Spleen (tissue), 11 donors: ENCODE data around the gene RHBDD3. TPM values are rescaled to one million over a fixed set of nuclear protein-coding genes. Genes with fewer than 3 reads are reported as not detected.
A peak's percentile ranks its signal among the peaks of the same experiment; 100 is the strongest.

Source experiments
- DNase-seq: peaks from one replicate; pipeline ENCODE4 v3.0.0-alpha.2; 2020
- H3K27ac ChIP-seq, 8 donors: fragments of 200-600 bp; sonication (generic) in 7 of 8; 1 replicate in 4 of 8; 2 replicates in 4 of 8; pipeline versions ENCODE4 v1.5.0 to v1.8.0; 2016 to 2021; ENCODE audit warnings: inconsistent platforms in 4 of 8, mild to moderate bottlenecking in 4 of 8, moderate library complexity in 1 of 8
- H3K27me3 ChIP-seq, 7 donors: fragments of 200-600 bp; sonication (generic) in 6 of 7; replicated peaks in 1 of 7; 1 replicate in 4 of 7; 2 replicates in 3 of 7; pipeline versions ENCODE4 v1.5.0 to v1.8.0; 2016 to 2021; ENCODE audit warnings: inconsistent platforms in 3 of 7, mild to moderate bottlenecking in 1 of 7
- H3K36me3 ChIP-seq, 6 donors: fragments of 200-600 bp; sonication (generic) in 5 of 6; 1 replicate in 4 of 6; 2 replicates in 2 of 6; pipeline versions ENCODE4 v1.5.0 to v1.8.0; 2016 to 2021; ENCODE audit warnings: inconsistent platforms in 2 of 6
- H3K4me1 ChIP-seq, 6 donors: fragments of 200-600 bp; sonication (generic) in 5 of 6; 1 replicate in 3 of 6; 2 replicates in 3 of 6; pipeline versions ENCODE4 v1.5.0 to v1.8.0; 2016 to 2021; ENCODE audit warnings: inconsistent platforms in 3 of 6
- H3K4me3 ChIP-seq, 8 donors: fragments of 200-600 bp; sonication (generic) in 7 of 8; 1 replicate in 4 of 8; 2 replicates in 4 of 8; pipeline versions ENCODE4 v1.5.0 to v1.8.0; 2016 to 2021; ENCODE audit warnings: inconsistent platforms in 4 of 8, mild to moderate bottlenecking in 4 of 8, moderate library complexity in 2 of 8
- H3K9me3 ChIP-seq, 8 donors: fragments of 200-600 bp; sonication (generic) in 7 of 8; 1 replicate in 4 of 8; 2 replicates in 4 of 8; pipeline versions ENCODE4 v1.5.0 to v1.8.0; 2016 to 2021; ENCODE audit warnings: inconsistent platforms in 4 of 8
- POLR2A ChIP-seq, 3 donors: fragments of 450-650 bp; IDR thresholded peaks; one replicate each; pipeline ENCODE4 v1.5.1; 2017; ENCODE audit warnings: antibody characterized with exemption in 3 of 3, mild to moderate bottlenecking in 1 of 3
- POLR2AphosphoS5 ChIP-seq, 3 donors: sonication (generic); formaldehyde crosslinking; IDR thresholded peaks; one replicate each; pipeline ENCODE4 v1.5.1; 2017; ENCODE audit warnings: antibody characterized with exemption in 3 of 3
- WGBS, 5 donors: extraction: QIAGEN DNeasy Blood & Tissue Kit in 3 of 5; methylation state at CpG; one replicate each; pipeline versions ENCODE4 v1.1.5 to v1.1.7; 2013 to 2018; 5-methylcytosine and 5-hydroxymethylcytosine counted together
- intact Hi-C: fragments of 100-400 bp; cut with DNase I; formaldehyde crosslinking; loops from one replicate; pipeline ENCODE4 v1.15.0; 2023; ENCODE audit warnings: low total_unique reads
- polyA plus RNA-seq, 3 donors: library from polyadenylated mRNA; stranded (reverse); fragments of 200-250 nt; gene quantifications; one replicate each; pipeline ENCODE4 v1.2.1, GENCODE V29; 2013
- total RNA-seq, 7 donors: library from RNA; depleted of rRNA in 3 of 7; stranded (reverse); fragments of >200 nt in 3 of 7; fragmentation: NEBNext Ultra II Directional in 4 of 7; extraction: Animal tissue kit (Norgen Biotek cat#: 25700) in 4 of 7; gene quantifications; one replicate each; pipeline versions ENCODE4 v1.1.0 to v1.2.1, GENCODE V29; 2016 to 2021
- TF ChIP-seq, protein P1 (sequence below), 11 experiments: fragments of 200-600 bp in 7 of 11; fragments of 450-650 bp in 4 of 11; sonication (generic) in 4 of 11; IDR thresholded peaks in 8 of 11; conservative IDR thresholded peaks in 3 of 11; 1 replicate in 7 of 11; 2 replicates in 4 of 11; pipeline versions ENCODE4 v1.4.0 to v1.8.0; 2016 to 2021; ENCODE audit warnings: antibody characterized with exemption in 11 of 11, inconsistent platforms in 4 of 11, mild to moderate bottlenecking in 1 of 11
- donor health status: healthy with polysubstance abuse.
- donor health status: DM: no; HTN: no; CAD: no; lungs with moderate emphysema.
- donor health status: DM: no; HTN: no; CAD: no.
- donor health status: Bipolar disorder and iron deficiency.
- donor health status: healthy.
- donor health status: DM: no; HTN: no; CAD: no.
- donor health status: DM: yes; HTN: yes; CAD: no.

The RHBDD3 gene
- total and polyA plus RNA-seq, 10 donors, result 16.3 to 45.8 (median 24.7) TPM

GRCh38 chr22:29225422-29226090, 42.2 kb downstream of the RHBDD3 start:
- no peaks in the 10 kb centered on the region for H3K9me3 ChIP-seq
- intact Hi-C loops, result no loop called here
- H3K27ac ChIP-seq, result peak overlapping the region; percentile 63 to 87 (median 86)
- TF ChIP-seq POLR2AphosphoS5 (IDR thresholded peaks at IDR 0.05) (peak; percentile 79 to 89 (median 86)), POLR2A (IDR thresholded peaks at IDR 0.05) (no peak)
- TF ChIP-seq, protein P1, sequence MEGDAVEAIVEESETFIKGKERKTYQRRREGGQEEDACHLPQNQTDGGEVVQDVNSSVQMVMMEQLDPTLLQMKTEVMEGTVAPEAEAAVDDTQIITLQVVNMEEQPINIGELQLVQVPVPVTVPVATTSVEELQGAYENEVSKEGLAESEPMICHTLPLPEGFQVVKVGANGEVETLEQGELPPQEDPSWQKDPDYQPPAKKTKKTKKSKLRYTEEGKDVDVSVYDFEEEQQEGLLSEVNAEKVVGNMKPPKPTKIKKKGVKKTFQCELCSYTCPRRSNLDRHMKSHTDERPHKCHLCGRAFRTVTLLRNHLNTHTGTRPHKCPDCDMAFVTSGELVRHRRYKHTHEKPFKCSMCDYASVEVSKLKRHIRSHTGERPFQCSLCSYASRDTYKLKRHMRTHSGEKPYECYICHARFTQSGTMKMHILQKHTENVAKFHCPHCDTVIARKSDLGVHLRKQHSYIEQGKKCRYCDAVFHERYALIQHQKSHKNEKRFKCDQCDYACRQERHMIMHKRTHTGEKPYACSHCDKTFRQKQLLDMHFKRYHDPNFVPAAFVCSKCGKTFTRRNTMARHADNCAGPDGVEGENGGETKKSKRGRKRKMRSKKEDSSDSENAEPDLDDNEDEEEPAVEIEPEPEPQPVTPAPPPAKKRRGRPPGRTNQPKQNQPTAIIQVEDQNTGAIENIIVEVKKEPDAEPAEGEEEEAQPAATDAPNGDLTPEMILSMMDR (IDR thresholded peaks at IDR 0.05 in 8 of 11, conservative IDR thresholded peaks at IDR 0.05 in 3 of 11), result no peak
- WGBS, 5 donors, result 28 to 46% (median 40%) methylated on average over 14 to 16 of the region's 16 CpGs
- no peaks in the 10 kb centered on the region for H3K36me3 ChIP-seq
- DNase-seq, result peak; percentile 86
- no peak overlapping the region for H3K4me3 ChIP-seq
- H3K27me3 ChIP-seq, result peaks cover 0 to 12% (median 0%) of the 10 kb centered on the region in 7 donors
- peaks cover 15 to 47% (median 29%) of the 10 kb centered on the region in 6 donors for H3K4me1 ChIP-seq

DNA sequence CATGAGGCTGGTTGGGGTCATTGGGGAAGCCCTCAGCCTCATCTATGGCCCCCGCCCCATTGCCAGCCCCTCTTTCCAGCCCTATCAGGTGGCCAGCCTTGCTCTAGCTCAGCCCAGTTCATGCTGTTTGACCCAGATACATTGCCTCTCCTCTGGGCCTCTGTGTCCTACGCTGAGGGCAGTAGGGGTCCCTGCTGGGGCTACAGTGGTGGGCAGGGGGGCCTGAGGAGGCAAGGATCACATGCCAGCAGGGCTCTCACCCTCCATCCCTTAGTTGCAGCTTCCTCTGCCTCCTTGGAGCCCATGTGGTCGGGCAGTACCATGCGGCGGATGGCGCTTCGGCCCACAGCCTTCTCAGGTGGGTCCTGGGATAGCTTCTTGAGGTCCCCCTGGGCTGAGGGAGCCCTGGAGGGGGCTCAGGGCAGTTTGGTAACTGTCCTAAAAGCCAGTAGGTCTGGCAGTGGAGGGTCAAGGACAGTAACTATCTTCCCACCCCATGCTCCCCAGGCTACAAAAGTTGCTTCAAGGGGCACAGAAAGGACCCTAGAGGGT, 42.8 kb downstream of the RHBDD3 start:
- no peak for TF ChIP-seq POLR2AphosphoS5 (IDR thresholded peaks at IDR 0.05)
- TF ChIP-seq, protein P1 (IDR thresholded peaks at IDR 0.05 in 8 of 11, conservative IDR thresholded peaks at IDR 0.05 in 3 of 11), result no peak
- no peak for TF ChIP-seq POLR2A (IDR thresholded peaks at IDR 0.05)

GRCh38 chr22:29224121-29224858, 43.5 kb downstream of the RHBDD3 start:
- 80 to 86% (median 83%) methylated on average over 13 to 19 of the region's 19 CpGs for WGBS, 5 donors
- DNase-seq, result peak; percentile 67

More for the DNA sequence above, 42.8 kb downstream of the RHBDD3 start:
- Histone ChIP-seq H3K4me1 (peaks cover 15 to 53% (median 32%) of the 10 kb centered on the region in 6 donors), H3K9me3 (no peaks in the 10 kb centered on the region), H3K4me3 (no peak overlapping the region), H3K27me3 (peaks cover 0 to 12% (median 0%) of the 10 kb centered on the region in 7 donors), H3K36me3 (no peaks in the 10 kb centered on the region), H3K27ac (peak overlapping the region; percentile 49 to 87 (median 86))
- DNase-seq, result peak; percentile 68
- intact Hi-C loops, result no loop called here
- 78 to 92% (median 82%) methylated on average over 7 of the region's 7 CpGs; no CpG with 5 or more reads in 1 of the 5 donors for WGBS, 5 donors

More at GRCh38 chr22:29224121-29224858, 43.5 kb downstream of the RHBDD3 start:
- H3K36me3 ChIP-seq, result no peaks in the 10 kb centered on the region
- H3K27me3 ChIP-seq, result peaks cover 0 to 12% (median 0%) of the 10 kb centered on the region in 7 donors
- H3K4me3 ChIP-seq, result no peak overlapping the region
- TF ChIP-seq, protein P1 (IDR thresholded peaks at IDR 0.05 in 8 of 11, conservative IDR thresholded peaks at IDR 0.05 in 3 of 11), result no peak
- TF ChIP-seq POLR2AphosphoS5 (IDR thresholded peaks at IDR 0.05) (peak in 2 of 3 donors; percentile 34 to 36), POLR2A (IDR thresholded peaks at IDR 0.05) (no peak)
- intact Hi-C loops, result no loop called here
- no peaks in the 10 kb centered on the region for H3K9me3 ChIP-seq
- H3K4me1 ChIP-seq, result peaks cover 15 to 60% (median 35%) of the 10 kb centered on the region in 6 donors
- peak overlapping the region; percentile 49 to 87 (median 86) for H3K27ac ChIP-seq
